ENCODE data around the gene PPP1R9A.

- TF ChIP-seq CTCF (IDR thresholded peaks at IDR 0.05) (no peak), POLR2A (IDR thresholded peaks at IDR 0.05) (no peak), EP300 (IDR thresholded peaks at IDR 0.05) (peak in 1 of 2 donors; percentile 6)
Measured at GRCh38 chr7:94962661-94963060, 55.3 kb downstream of the PPP1R9A start.

All from tibial nerve (tissue), 4 donors.